ENCODE measurements around the gene LSAMP.

GRCh38 chr3:115876876-115877614 is 568.2 kb downstream of the LSAMP start:
- TF ChIP-seq POLR2A (IDR thresholded peaks at IDR 0.05) (no peak), POLR2AphosphoS5 (IDR thresholded peaks at IDR 0.05; ENCODE audit: insufficient read depth in 1 of 2, low read depth in 1 of 2) (no peak)
- TF ChIP-seq, protein P1, sequence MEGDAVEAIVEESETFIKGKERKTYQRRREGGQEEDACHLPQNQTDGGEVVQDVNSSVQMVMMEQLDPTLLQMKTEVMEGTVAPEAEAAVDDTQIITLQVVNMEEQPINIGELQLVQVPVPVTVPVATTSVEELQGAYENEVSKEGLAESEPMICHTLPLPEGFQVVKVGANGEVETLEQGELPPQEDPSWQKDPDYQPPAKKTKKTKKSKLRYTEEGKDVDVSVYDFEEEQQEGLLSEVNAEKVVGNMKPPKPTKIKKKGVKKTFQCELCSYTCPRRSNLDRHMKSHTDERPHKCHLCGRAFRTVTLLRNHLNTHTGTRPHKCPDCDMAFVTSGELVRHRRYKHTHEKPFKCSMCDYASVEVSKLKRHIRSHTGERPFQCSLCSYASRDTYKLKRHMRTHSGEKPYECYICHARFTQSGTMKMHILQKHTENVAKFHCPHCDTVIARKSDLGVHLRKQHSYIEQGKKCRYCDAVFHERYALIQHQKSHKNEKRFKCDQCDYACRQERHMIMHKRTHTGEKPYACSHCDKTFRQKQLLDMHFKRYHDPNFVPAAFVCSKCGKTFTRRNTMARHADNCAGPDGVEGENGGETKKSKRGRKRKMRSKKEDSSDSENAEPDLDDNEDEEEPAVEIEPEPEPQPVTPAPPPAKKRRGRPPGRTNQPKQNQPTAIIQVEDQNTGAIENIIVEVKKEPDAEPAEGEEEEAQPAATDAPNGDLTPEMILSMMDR (IDR thresholded peaks at IDR 0.05) = no peak
